SK-N-SH treated with all-trans-retinoic acid at 6 μM for 48 hours (cell line): ENCODE results near the gene MYO16.

Experiments used
- CSRNP3 ChIP-seq: fragments of 250-450 bp; sonication (Bioruptor Pico); IDR thresholded peaks from 2 replicates; pipeline ENCODE4 v1.5.1; 2021; ENCODE audit warnings: mild to moderate bottlenecking, moderate library complexity
- ESRRG ChIP-seq: fragments of 250-450 bp; sonication (Bioruptor Pico); IDR thresholded peaks from 2 replicates; pipeline ENCODE4 v1.6.1; 2021; ENCODE audit warnings: mild to moderate bottlenecking
- GLIS3 ChIP-seq: fragments of 250-450 bp; sonication (Bioruptor Pico); IDR thresholded peaks from 2 replicates; pipeline ENCODE4 v1.5.0; 2020; ENCODE audit warnings: mild to moderate bottlenecking, moderate library complexity
- PPARA ChIP-seq: fragments of 250-450 bp; sonication (Bioruptor Pico); IDR thresholded peaks from 2 replicates; pipeline ENCODE4 v1.5.0; 2020; ENCODE audit warnings: mild to moderate bottlenecking, borderline replicate concordance
- RARB ChIP-seq: fragments of 250-450 bp; sonication (Bioruptor Pico); IDR thresholded peaks from 2 replicates; pipeline ENCODE4 v1.8.0; 2021; ENCODE audit warnings: mild to moderate bottlenecking, moderate library complexity
- SNAI2 ChIP-seq: fragments of 250-450 bp; sonication (Bioruptor Pico); IDR thresholded peaks from 2 replicates; pipeline ENCODE4 v1.5.0; 2020; ENCODE audit warnings: mild to moderate bottlenecking, moderate library complexity
- TSHZ2 ChIP-seq: fragments of 250-450 bp; sonication (Bioruptor Pico); IDR thresholded peaks from 2 replicates; pipeline ENCODE4 v1.5.0; 2020; ENCODE audit warnings: mild to moderate bottlenecking, moderate library complexity
- ZFP30 ChIP-seq: fragments of 450-650 bp; formaldehyde crosslinking; IDR thresholded peaks from 2 replicates; pipeline ENCODE4 v1.5.0; 2022; ENCODE audit warnings: mild to moderate bottlenecking, moderate library complexity
- ZNF8 ChIP-seq: fragments of 450-650 bp; formaldehyde crosslinking; IDR thresholded peaks from 2 replicates; pipeline ENCODE4 v1.5.0; 2020; ENCODE audit warnings: mild to moderate bottlenecking, moderate library complexity
- TF ChIP-seq, protein P1 (sequence below): fragments of 250-450 bp; sonication (Bioruptor Pico); IDR thresholded peaks from 2 replicates; pipeline ENCODE4 v1.8.0; 2020; ENCODE audit warnings: mild to moderate bottlenecking, moderate library complexity, borderline replicate concordance
- TF ChIP-seq, protein P2 (sequence below): fragments of 250-450 bp; sonication (Bioruptor Pico); IDR thresholded peaks from 2 replicates; pipeline ENCODE4 v1.8.0; 2021; ENCODE audit warnings: low read depth, mild to moderate bottlenecking, moderate library complexity, borderline replicate concordance

DNA sequence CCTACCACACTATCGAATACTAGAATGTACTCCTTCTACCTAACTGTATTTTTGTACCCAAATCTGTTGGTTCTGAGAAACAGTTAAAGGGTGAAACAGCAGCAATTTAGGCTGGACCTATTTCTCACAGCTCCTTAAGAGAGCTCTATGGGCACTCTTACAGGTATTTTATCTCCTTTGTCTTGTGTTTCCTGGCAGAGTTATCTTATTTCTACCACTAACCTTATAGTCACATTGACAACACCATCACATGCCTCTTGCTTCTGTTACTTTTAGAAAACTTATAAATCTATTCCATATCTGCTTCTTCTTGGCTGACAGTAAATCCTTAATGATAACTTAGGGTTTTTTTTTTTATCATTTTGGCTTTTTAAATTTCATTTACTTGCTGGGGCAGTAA lies 130.7 kb downstream of the MYO16 start:
- TF ChIP-seq RARB (CRISPR knock-in tag) (no peak), SNAI2 (CRISPR knock-in tag) (no peak), ZFP30 (no peak), CSRNP3 (CRISPR knock-in tag) (no peak), ESRRG (CRISPR knock-in tag) (no peak), TSHZ2 (no peak), ZNF8 (CRISPR knock-in tag) (no peak), PPARA (no peak), GLIS3 (no peak)
- TF ChIP-seq, protein P1, sequence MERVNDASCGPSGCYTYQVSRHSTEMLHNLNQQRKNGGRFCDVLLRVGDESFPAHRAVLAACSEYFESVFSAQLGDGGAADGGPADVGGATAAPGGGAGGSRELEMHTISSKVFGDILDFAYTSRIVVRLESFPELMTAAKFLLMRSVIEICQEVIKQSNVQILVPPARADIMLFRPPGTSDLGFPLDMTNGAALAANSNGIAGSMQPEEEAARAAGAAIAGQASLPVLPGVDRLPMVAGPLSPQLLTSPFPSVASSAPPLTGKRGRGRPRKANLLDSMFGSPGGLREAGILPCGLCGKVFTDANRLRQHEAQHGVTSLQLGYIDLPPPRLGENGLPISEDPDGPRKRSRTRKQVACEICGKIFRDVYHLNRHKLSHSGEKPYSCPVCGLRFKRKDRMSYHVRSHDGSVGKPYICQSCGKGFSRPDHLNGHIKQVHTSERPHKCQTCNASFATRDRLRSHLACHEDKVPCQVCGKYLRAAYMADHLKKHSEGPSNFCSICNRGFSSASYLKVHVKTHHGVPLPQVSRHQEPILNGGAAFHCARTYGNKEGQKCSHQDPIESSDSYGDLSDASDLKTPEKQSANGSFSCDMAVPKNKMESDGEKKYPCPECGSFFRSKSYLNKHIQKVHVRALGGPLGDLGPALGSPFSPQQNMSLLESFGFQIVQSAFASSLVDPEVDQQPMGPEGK (CRISPR knock-in tag) = no peak
- TF ChIP-seq, protein P2, sequence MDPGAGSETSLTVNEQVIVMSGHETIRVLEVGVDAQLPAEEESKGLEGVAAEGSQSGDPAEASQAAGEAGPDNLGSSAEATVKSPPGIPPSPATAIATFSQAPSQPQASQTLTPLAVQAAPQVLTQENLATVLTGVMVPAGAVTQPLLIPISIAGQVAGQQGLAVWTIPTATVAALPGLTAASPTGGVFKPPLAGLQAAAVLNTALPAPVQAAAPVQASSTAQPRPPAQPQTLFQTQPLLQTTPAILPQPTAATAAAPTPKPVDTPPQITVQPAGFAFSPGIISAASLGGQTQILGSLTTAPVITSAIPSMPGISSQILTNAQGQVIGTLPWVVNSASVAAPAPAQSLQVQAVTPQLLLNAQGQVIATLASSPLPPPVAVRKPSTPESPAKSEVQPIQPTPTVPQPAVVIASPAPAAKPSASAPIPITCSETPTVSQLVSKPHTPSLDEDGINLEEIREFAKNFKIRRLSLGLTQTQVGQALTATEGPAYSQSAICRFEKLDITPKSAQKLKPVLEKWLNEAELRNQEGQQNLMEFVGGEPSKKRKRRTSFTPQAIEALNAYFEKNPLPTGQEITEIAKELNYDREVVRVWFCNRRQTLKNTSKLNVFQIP (CRISPR knock-in tag) = no peak
